CD4-positive, alpha-beta T cell (primary cell): ENCODE data around the gene POC1B. TPM values are rescaled to one million over a fixed set of nuclear protein-coding genes. Genes with fewer than 3 reads are reported as not detected.

Source experiments
- ATAC-seq: fragments of 200-7000 bp; cut with Tn5 transposase; one replicate; pipeline ENCODE4 v1.10.0; 2022; ENCODE audit warnings: mild to moderate bottlenecking; ENCODE audit not compliant: poor library complexity
- CTCF ChIA-PET: fragments of 350-600 bp; sonication (Branson Sonifier 250); formaldehyde crosslinking; loops from one replicate; lab custom pipeline; 2021; ENCODE audit warnings: antibody characterized with exemption, inconsistent platforms; lab: Charles Lee
- POLR2A ChIA-PET: fragments of 350-600 bp; sonication (Branson Sonifier 250); formaldehyde crosslinking; loops from one replicate; lab custom pipeline; 2021; ENCODE audit warnings: antibody characterized with exemption, inconsistent platforms; lab: Charles Lee
- DNase-seq, 14 experiments: peaks; one replicate each; pipeline ENCODE4 v3.0.0-alpha.2; 2013 to 2020; ENCODE audit warnings: mixed read lengths in 2 of 14
- H3K27ac ChIP-seq, 2 donors: one replicate each; pipeline versions ENCODE4 v1.5.1 to v1.7.0; 2013; ENCODE audit warnings: low read length in 2 of 2, low read depth in 1 of 2, mild to moderate bottlenecking in 1 of 2
- H3K27me3 ChIP-seq, 2 experiments: 1 replicate in 1 of 2; 2 replicates in 1 of 2; pipeline versions ENCODE4 v1.6.1 to v1.7.0; 2013; ENCODE audit warnings: low read length in 2 of 2, control low read depth in 1 of 2, mild to moderate bottlenecking in 1 of 2, moderate library complexity in 1 of 2; ENCODE audit not compliant: insufficient read depth in 2 of 2, control insufficient read depth in 1 of 2
- H3K36me3 ChIP-seq: one replicate; pipeline ENCODE4 v1.6.1; 2013; ENCODE audit warnings: low read length, control low read depth; ENCODE audit not compliant: insufficient read depth
- H3K4me1 ChIP-seq: one replicate; pipeline ENCODE4 v1.6.1; 2013; ENCODE audit warnings: low read length, control low read depth; ENCODE audit not compliant: insufficient read depth
- H3K4me3 ChIP-seq: one replicate; pipeline ENCODE4 v1.5.1; 2013; ENCODE audit warnings: mild to moderate bottlenecking, low read length, moderate library complexity
- H3K9me3 ChIP-seq, 2 experiments: 1 replicate in 1 of 2; 2 replicates in 1 of 2; pipeline versions ENCODE4 v1.6.1 to v1.7.0; 2013; ENCODE audit warnings: low read length in 2 of 2, mild to moderate bottlenecking in 2 of 2, control low read depth in 1 of 2, moderate library complexity in 1 of 2; ENCODE audit not compliant: control insufficient read depth in 1 of 2, insufficient read depth in 1 of 2
- H3K27ac Mint-ChIP-seq: one replicate; pipeline ENCODE4 v1.8.0; 2020; ENCODE audit warnings: mixed read lengths
- H3K27me3 Mint-ChIP-seq: one replicate; pipeline ENCODE4 v1.8.0; 2021; ENCODE audit warnings: mixed read lengths
- H3K36me3 Mint-ChIP-seq: one replicate; pipeline ENCODE4 v1.8.0; 2021; ENCODE audit warnings: low read depth, mixed read lengths
- H3K4me1 Mint-ChIP-seq: one replicate; pipeline ENCODE4 v1.8.0; 2021; ENCODE audit warnings: low read depth, mixed read lengths
- H3K4me3 Mint-ChIP-seq: one replicate; pipeline ENCODE4 v1.8.0; 2020; ENCODE audit warnings: mild to moderate bottlenecking, mixed read lengths
- H3K9me3 Mint-ChIP-seq: one replicate; pipeline ENCODE4 v1.8.0; 2020; ENCODE audit warnings: mixed read lengths
- intact Hi-C, 2 experiments: fragments of 100-400 bp; cut with DNase I in 1 of 2; cut with micrococcal nuclease in 1 of 2; formaldehyde crosslinking; loops; one replicate each; pipeline versions ENCODE4 v1.15.1 to v1.9.0; 2023 to 2025; cut with DNase I, micrococcal nuclease
- total RNA-seq, 174 experiments: library from RNA in 2 of 174; stranded (reverse) in 2 of 174; gene quantifications; one replicate each; pipeline ENCODE4 v1.2.3 and lab custom pipeline; 2021 to 2026
- TF ChIP-seq, protein P1 (sequence below): fragments of 200-600 bp; IDR thresholded peaks from one replicate; pipeline ENCODE4 v1.8.0; 2022; ENCODE audit warnings: antibody characterized with exemption, mild to moderate bottlenecking

Gene POC1B
- total RNA-seq, 2 experiments from 2014 or later = 14.9 to 16.2 TPM

GRCh38 chr12:89379148-89379838 is 146.6 kb downstream of the POC1B start:
- intact Hi-C loops = no loop called here

DNA sequence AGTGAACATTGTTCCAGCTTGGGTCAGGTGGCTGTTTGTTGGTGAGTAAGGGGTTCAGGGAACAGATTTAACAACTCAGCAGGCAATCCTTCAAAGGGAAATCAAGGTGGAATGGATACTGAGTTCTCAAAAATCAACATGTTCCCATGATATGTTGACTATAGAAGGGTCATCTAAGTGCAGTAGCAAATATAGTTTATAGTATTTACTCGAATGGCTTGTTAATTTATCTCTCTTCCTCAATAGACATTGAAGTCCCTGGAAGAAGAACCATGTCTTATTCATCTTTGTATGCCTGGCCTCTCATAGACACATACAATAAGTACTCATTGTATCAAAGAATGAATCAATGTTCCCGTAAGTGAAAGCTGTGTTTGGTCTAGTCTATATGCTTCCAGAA is 149.0 kb downstream of the POC1B start:
- ATAC-seq (no peak), DNase-seq (no peak)
- Histone ChIP-seq H3K27me3 (no peaks in the 10 kb centered on the region), H3K9me3 (no peaks in the 10 kb centered on the region), H3K36me3 (no peaks in the 10 kb centered on the region), H3K4me3 (no peak overlapping the region), H3K4me1 (peaks cover 5% of the 10 kb centered on the region), H3K27ac (no peak overlapping the region)
- intact Hi-C loops = no loop called here
- Mint-ChIP-seq H3K36me3 (no peaks in the 10 kb centered on the region), H3K27ac (no peak overlapping the region), H3K4me1 (peaks cover 6% of the 10 kb centered on the region), H3K9me3 (no peaks in the 10 kb centered on the region), H3K27me3 (no peaks in the 10 kb centered on the region), H3K4me3 (no peak overlapping the region)
- TF ChIP-seq, protein P1, sequence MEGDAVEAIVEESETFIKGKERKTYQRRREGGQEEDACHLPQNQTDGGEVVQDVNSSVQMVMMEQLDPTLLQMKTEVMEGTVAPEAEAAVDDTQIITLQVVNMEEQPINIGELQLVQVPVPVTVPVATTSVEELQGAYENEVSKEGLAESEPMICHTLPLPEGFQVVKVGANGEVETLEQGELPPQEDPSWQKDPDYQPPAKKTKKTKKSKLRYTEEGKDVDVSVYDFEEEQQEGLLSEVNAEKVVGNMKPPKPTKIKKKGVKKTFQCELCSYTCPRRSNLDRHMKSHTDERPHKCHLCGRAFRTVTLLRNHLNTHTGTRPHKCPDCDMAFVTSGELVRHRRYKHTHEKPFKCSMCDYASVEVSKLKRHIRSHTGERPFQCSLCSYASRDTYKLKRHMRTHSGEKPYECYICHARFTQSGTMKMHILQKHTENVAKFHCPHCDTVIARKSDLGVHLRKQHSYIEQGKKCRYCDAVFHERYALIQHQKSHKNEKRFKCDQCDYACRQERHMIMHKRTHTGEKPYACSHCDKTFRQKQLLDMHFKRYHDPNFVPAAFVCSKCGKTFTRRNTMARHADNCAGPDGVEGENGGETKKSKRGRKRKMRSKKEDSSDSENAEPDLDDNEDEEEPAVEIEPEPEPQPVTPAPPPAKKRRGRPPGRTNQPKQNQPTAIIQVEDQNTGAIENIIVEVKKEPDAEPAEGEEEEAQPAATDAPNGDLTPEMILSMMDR = no peak
- CTCF ChIA-PET = no interaction called here
- POLR2A ChIA-PET = no interaction called here

More at GRCh38 chr12:89379148-89379838, 146.6 kb downstream of the POC1B start:
- DNase-seq (no peak), ATAC-seq (no peak)
- H3K27me3 Mint-ChIP-seq = no peaks in the 10 kb centered on the region
- TF ChIP-seq, protein P1 = no peak
- Histone ChIP-seq H3K9me3 (no peaks in the 10 kb centered on the region), H3K27me3 (no peaks in the 10 kb centered on the region), H3K4me1 (peaks cover 5% of the 10 kb centered on the region), H3K36me3 (no peaks in the 10 kb centered on the region), H3K27ac (no peak overlapping the region), H3K4me3 (no peak overlapping the region)
- POLR2A ChIA-PET = no interaction called here
- CTCF ChIA-PET = no interaction called here
- H3K27ac Mint-ChIP-seq = no peak overlapping the region
- no peak overlapping the region for H3K4me3 Mint-ChIP-seq
- H3K9me3 Mint-ChIP-seq = no peaks in the 10 kb centered on the region
- H3K36me3 Mint-ChIP-seq = no peaks in the 10 kb centered on the region
- peaks cover 9% of the 10 kb centered on the region for H3K4me1 Mint-ChIP-seq

- TF ChIP-seq, protein P1 = no peak
- Histone ChIP-seq H3K4me3 (no peak overlapping the region), H3K27ac (no peak overlapping the region), H3K4me1 (peaks cover 5% of the 10 kb centered on the region), H3K27me3 (no peaks in the 10 kb centered on the region), H3K9me3 (no peaks in the 10 kb centered on the region), H3K36me3 (no peaks in the 10 kb centered on the region)
- intact Hi-C loops = no loop called here
- Mint-ChIP-seq H3K27ac (no peak overlapping the region), H3K4me3 (no peak overlapping the region), H3K27me3 (no peaks in the 10 kb centered on the region), H3K9me3 (no peaks in the 10 kb centered on the region), H3K4me1 (peaks cover 6% of the 10 kb centered on the region), H3K36me3 (no peaks in the 10 kb centered on the region)
- DNase-seq (no peak), ATAC-seq (no peak)
- ChIA-PET POLR2A (no interaction called here), CTCF (no interaction called here)
Observed at GRCh38 chr12:89376202-89376529, 149.7 kb downstream of the POC1B start.
